HG03060 (cell line): ENCODE measurements around the gene TEX13C.
"Not testable (repeated sequence)": the region's sequence is repeated elsewhere in the genome, so short reads cannot be mapped to it uniquely, and the experiment has no call there.

Experiments used
- ATAC-seq: cut with Tn5 transposase; IDR thresholded peaks from one replicate; pipeline ENCODE4 v1.9.1; 2021; ENCODE audit warnings: low read depth, moderate number of reproducible peaks; ENCODE audit not compliant: unreplicated experiment

Gene TEX13C

GRCh38 chrX:125319646-125320521 is at the start of gene TEX13C:
Gene TEX13C (plus strand): TSS chrX:125319871. CDS start chrX:125320120, 249 bp downstream.
- ATAC-seq = no peak

GRCh38 chrX:125287282-125287681 is 32.4 kb upstream of the TEX13C start:
- no peak for ATAC-seq

- no peak for ATAC-seq
Observed at GRCh38 chrX:125288343-125288742, 31.3 kb upstream of the TEX13C start.

GRCh38 chrX:125289209-125289608 is 30.5 kb upstream of the TEX13C start:
- no peak for ATAC-seq

- no peak for ATAC-seq
Observed at GRCh38 chrX:125289920-125290319, 29.8 kb upstream of the TEX13C start.

- no peak for ATAC-seq
Observed at GRCh38 chrX:125291124-125291523, 28.5 kb upstream of the TEX13C start.

- peak; percentile 37 for ATAC-seq
Observed at GRCh38 chrX:125293850-125294780, 25.6 kb upstream of the TEX13C start.

- ATAC-seq = peak; percentile 91
Observed at GRCh38 chrX:125295337-125295736, 24.3 kb upstream of the TEX13C start.

- no peak for ATAC-seq
Observed at GRCh38 chrX:125298871-125299270, 20.8 kb upstream of the TEX13C start.

- ATAC-seq = no peak
Observed at GRCh38 chrX:125306335-125306866, 13.3 kb upstream of the TEX13C start.

- no peak for ATAC-seq
Observed at GRCh38 chrX:125308653-125309052, 11.0 kb upstream of the TEX13C start.

- ATAC-seq = not testable (repeated sequence)
Observed at GRCh38 chrX:125319166-125319565, 505 bp upstream of the TEX13C start.

GRCh38 chrX:125322431-125322830 is 2.8 kb downstream of the TEX13C start:
- no peak for ATAC-seq

- no peak for ATAC-seq
Observed at GRCh38 chrX:125326599-125326998, 6.9 kb downstream of the TEX13C start.

GRCh38 chrX:125327891-125328290 is 8.2 kb downstream of the TEX13C start:
- ATAC-seq = no peak

GRCh38 chrX:125333583-125333982 is 13.9 kb downstream of the TEX13C start:
- ATAC-seq = no peak

- no peak for ATAC-seq
Observed at GRCh38 chrX:125340490-125340889, 20.8 kb downstream of the TEX13C start.

GRCh38 chrX:125374169-125374568 is 54.5 kb downstream of the TEX13C start:
- no peak for ATAC-seq
